ENCODE data around the gene TMEM106A.
"Not testable (repeated sequence)": the region's sequence is repeated elsewhere in the genome, so short reads cannot be mapped to it uniquely, and the experiment has no call there.

TMEM106A gene, protein sequence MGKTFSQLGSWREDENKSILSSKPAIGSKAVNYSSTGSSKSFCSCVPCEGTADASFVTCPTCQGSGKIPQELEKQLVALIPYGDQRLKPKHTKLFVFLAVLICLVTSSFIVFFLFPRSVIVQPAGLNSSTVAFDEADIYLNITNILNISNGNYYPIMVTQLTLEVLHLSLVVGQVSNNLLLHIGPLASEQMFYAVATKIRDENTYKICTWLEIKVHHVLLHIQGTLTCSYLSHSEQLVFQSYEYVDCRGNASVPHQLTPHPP

DNA sequence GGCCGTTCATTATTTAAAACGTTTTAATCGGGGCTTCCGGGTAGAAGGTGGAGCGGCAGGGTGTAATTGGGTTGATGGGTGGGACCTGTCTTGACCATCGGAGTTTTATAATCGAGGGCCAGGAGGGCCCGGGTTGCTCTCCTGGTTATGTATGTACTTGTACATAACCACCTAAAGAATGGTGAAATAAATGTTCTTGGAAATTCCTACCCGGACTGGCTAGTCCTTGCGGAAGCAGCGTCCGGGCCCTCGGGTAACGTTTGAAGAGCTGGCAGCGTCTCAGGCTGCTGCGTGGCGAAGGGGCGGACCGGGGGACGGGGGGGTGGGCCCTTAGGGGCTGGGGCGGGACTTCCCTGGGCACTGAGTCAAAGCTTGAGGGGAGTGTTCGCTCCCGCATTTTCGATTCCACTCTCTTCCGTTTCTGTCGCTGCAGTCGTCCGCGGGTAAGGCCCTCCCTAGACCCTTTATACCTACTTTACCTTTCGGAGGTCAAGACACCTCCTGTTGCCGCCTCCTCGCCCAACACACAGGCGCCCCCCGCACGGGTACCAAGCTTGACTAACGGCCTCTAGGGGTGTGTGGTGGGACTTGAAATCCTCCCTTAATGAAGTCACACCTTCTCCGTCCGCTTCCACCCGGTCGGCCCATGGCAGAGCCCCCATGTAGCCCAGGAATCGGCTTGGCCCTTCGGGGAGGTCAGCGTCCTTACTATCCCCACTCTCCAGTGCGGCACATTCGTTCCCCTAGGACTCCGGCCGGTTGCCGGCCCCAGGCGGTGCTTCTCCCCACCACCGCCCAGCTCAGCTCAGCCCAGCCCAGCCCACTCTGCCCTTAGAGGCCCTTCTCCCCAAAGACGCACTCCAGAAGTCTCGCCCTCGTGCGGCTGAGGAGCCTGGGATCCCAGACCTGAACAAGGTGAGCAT, at the start of gene TMEM106A:
TSS of gene TMEM106A (plus strand) at position 396 of the 923 bp plus-strand sequence. CDS start 1,167 bp downstream, outside the sequence.
- DNase-seq, result peak; percentile 73 to 78

DNA sequence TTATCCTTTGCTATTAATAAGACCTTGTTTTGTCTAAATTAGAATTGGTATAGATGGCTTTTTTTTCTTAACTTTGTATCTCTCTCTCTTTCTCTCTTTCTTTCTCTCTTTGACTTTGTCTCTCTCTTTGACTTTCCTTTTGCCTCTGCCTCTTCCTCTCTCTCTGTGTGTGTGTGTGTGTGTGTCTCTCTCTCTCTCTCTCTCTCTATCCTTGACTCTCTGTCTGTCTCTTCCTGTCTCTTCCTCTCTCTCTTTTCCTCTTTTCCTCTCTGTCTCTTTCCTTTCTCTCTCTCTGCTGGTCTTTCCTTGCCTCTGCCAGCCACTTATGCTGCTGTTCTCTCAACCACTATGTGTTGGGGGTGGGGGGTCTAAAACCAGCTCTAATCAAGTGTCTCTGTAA, 45.7 kb upstream of the TMEM106A start:
- not testable (repeated sequence) for DNase-seq

DNA sequence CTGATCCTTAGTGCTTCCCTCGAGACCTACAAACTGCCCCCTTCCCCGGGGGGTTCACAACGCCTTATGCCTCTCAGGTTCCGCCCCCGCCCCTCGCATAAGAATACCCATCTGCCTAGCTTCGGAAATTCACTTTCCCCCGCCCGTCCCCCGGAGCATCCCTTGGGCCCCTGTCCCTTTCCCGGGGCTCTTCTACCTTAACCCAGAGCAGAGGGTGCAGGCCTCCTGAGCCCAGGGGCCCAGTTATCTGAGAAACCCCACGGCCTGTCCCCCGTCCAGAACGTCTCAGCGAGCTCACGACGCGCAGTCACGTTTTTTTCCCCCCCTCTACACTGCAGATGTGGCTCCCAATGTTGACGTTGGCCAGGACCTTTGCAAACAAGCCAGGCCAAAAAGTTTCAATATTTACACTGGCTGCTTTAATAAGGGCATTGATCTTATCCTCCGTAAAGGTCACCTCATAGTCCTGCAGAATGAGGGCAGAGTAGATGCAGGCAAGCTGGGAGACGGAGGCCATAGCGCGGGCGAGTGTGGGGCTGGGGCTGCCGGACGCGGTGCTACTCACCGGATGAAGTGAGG, 42.0 kb upstream of the TMEM106A start:
- peak in 1 of 2 donors; percentile 6 for DNase-seq

DNA sequence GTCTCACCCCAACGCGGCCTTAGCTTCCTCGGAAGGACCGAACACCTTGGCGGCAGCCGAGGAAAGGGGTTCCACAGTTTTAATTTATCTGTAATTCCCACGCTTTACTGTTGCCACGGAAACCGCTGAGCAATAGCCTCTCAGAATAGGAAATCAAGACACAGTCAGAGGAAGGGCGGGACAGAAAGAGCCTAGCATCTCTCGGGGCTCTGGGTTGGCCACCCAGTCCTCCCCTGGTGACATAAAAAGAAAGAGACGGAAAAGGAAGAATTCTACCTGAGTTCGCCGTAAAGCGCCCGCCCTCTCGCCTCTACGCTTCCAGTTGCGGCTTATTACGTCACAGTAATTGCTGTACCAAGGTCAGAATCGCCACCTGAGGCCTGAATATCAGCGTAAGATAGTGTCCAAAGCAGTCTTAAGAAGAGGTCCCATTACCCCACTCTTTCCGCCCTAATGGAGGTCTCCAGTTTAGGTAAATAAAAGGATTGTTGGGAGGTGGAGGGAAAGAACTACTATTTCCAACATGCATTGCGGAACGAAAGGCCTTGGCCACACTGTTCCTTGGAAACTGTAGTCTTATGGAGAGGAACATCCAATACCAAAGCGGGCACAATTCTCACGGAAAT, 41.4 kb upstream of the TMEM106A start:
- peak; percentile 85 to 86 for DNase-seq

DNA sequence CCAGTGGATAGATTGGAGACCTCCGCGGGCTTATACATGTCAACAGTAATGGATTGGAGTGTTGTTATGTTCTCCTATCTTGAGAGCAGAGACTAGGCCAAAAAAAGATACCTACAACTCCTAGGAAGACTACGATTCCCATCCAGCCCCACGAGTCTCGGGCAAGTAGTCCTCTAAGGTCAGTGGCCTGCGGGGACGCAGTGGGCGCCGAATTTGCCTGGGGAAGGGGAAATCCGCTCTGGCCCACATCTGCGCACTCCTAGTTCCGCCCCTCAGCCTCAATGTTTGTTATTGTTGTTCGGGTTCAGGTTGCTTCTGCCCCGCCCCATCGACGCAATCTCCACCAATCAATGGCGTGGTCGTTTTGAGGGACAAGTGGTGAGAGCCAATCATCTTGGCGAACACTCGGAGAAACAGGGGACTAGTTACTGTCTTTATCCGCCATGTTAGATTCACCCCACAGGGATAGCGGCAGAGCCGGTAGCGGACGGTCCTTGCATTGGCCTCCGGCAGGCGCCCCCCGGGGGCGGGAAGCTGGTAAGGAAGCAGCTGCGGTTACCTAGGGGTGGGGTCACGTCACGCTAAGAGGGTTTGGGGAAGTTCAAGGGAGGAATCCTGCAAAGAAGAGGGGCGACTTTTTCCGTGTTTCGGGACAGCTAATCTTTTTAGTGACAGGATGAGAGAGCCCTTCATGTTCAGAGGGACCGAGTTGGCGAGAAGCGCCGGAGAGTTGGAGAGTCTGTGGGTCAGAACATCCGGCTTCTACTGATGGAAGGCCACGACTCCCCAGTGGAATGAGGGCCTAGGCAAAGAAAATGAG, 40.7 kb upstream of the TMEM106A start, which contains the start of gene NBR1:
TSS of gene NBR1 (plus strand) at position 449 of the 820 bp plus-strand sequence. CDS start 4,586 bp downstream, outside the sequence.
- peak; percentile 92 to 94 for DNase-seq

DNA sequence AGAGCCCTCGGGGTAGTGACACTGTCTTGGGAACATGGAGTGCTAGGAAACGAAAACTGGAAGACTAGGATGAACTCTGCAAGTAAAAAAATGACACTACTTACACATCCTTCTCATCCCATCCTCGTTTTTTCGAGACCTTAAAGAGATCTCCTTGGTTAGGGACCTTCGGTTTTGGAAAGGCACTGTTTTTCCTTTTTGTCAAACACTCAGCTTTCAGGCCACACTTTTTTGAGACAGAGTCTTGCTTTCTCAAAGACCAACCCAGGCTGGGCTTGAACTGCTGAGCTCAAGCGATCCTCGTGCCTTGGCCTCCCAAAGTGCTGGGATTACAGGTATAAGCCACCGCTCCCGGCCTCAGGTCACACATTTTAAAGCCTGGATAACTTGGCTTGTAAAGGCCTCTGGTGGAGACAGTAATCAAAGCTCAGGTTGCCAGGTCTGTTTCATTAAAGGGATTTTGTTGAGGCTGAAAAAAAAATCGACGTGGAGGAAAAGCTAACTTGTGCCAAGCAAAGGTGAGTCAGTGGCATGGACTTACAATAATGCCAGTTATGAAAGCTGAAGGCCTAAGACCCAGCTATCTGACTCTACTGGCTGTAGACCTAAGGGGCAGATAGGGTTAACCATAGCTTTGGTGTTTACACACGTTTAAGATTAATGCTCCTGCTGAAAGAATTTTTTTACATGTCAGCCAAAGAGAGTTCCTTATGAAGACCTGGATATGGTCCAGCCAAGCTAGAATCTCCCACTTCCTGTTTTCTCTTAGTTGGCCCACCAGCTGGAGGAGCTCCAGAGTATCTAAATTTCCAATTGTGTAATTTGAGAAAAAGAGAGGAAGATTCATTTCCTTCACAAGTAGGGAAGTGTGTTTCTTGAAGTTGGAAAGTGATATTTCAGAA, 39.8 kb upstream of the TMEM106A start:
- DNase-seq, result no peak

DNA sequence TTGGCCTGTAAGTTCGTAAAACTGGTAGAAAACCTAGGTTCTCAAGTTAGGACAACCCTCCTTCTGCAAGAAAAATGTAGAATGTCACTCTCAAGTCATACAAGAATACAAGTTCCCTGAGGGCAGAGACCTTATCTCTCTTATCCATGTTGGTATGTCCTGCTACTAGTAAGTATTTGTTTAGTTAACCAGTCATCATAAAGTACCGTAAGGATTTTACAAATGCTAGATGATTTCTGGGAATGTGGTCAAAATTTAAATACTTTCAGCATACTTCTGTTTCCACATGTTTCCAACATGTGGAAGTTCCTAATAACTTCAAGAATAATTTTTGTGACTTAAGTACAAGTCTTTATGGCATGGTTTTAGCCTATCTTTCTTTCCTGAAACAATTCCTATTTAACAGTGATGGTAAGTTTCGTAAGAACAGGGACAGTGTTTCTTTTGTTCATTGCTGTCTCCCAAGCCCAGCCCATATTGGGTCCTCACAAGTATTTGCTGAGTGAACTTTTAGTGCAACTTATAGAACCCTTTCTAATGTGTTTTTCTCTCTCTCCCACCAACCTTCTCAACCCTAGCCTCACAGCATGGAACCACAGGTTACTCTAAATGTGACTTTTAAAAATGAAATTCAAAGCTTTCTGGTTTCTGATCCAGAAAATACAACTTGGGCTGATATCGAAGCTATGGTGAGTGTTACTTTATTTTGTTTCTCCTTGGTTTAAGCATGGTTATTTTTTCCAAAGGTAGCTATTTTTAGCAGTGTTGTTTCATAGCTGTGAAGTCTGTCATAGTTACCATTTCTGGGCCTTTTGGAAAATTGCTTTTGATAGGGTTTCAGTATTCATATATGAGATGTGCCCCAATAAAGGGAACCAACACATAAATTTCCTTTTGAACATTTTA, 36.2 kb upstream of the TMEM106A start:
- no peak for DNase-seq

DNA sequence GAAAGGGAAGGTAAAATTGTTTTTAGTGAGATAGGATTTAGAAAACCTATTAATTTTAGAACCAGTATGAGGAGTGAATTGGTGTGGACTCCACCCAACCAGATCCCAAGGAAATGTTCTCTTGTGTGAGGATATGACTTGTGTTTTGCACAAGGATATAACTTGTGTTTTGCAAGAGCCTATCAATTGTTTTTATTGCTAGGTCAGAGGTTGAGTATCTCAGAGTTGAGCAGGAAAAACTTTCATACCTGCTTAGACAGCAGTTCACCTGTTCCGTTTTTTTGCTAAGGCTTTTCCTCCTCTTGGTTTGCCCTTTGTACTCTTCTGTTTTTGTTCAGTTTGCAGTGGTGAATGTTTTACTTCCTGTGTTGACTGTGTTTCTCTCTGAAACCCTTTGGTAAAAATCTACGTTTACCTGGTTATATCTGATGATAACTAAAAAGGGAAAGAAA, 35.5 kb upstream of the TMEM106A start:
- no peak for DNase-seq

DNA sequence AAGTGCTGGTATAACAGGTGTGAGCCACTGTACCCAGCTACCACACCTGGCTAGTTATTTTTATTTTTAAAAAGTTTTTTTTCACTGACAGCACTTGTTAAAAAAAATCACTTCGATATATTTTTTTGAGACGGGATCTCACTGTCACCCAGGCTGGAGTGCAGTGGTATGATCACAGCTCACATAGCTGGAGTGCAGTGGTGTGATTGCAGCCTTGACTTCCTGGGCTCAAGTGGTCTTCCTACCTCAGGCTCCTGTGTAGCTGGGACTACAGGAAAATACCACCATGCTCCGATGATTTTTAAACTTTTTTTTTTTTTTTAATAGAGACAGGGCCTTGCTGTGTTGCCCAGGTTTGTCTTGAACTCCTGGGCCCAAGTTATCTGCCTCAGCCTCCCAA, 27.8 kb upstream of the TMEM106A start:
- no peak for DNase-seq

DNA sequence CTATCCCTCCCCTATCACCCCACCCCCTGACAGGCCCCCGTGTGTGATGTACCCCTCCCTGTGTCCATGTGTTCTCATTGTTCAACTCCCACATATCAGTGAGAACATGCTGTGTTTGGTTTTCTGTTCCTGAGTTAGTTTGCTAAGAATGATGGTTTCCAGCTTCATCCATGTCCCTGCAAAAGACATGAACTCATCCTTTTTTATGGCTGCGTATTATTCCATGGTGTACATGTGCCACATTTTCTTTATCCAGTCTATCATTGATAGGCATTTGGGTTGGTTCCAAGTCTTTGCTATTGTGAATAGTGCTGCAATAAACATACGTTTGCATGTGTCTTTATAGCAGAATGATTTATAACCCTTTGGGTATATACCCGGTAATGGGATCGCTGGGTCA, 25.0 kb upstream of the TMEM106A start:
- not testable (repeated sequence) for DNase-seq

DNA sequence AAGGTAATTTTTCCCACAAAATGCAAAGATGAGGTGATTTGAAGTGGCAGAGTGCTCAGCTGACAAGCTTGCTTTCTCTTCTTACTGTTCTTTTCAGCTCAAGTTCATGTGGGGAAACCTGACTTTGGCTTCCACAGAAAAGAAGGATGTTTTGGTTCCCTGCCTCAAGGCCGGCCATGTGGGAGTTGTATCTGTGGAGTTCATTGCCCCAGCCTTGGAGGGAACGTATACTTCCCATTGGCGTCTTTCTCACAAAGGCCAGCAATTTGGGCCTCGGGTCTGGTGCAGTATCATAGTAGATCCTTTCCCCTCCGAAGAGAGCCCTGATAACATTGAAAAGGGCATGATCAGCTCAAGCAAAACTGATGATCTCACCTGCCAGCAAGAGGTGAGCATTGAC, 18.4 kb upstream of the TMEM106A start:
- no peak for DNase-seq

DNA sequence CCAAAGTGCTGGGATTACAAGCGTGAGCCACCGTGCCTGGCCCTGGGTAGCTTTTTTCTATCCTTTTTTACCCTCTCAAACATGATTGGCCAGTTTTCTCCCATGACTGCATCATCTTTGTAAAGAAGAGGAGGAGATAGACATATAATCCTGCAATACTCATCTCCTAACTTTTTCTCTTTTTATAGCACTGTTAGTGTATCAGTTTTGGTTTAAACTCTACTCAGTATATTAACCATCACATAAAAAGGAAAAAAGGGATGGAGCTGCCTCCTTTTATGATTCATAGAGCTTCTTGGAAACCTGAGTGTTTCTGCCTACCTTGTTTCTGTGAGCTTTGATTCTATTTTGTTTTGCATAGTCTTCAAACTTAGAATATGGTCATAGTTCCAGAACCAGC, 12.0 kb upstream of the TMEM106A start:
- DNase-seq, result no peak

DNA sequence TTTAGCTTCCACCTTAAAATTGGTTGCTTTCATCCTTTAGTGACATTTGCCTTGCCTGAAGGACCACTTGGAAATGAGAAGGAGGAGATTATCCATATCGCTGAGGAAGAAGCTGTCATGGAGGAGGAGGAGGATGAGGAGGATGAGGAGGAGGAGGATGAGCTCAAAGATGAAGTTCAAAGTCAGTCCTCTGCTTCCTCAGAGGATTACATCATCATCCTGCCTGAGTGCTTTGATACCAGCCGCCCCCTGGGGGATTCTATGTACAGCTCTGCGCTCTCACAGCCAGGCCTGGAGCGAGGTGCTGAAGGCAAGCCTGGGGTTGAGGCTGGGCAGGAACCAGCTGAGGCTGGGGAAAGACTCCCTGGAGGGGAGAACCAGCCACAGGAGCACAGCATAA, 11.5 kb upstream of the TMEM106A start:
- no peak for DNase-seq

DNA sequence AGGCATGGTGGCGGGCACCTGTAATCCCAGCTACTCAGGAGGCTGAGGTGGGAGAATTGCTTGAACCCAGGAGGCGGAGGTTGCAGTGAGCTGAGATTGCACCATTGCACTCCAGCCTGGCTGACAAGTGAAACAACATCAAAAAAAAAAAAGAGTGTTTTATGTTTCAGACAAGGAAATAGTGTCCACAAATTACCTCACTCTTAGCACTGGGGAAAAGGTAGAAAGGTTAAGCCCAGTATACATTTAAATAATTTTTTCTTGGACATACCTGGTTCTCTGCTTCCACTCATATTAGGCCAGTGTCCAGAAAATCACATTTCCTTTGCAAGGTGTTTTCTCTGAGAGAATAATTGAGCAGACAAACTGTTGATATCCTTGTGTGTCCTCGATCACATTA, 8.7 kb upstream of the TMEM106A start:
- not testable (repeated sequence) for DNase-seq

DNA sequence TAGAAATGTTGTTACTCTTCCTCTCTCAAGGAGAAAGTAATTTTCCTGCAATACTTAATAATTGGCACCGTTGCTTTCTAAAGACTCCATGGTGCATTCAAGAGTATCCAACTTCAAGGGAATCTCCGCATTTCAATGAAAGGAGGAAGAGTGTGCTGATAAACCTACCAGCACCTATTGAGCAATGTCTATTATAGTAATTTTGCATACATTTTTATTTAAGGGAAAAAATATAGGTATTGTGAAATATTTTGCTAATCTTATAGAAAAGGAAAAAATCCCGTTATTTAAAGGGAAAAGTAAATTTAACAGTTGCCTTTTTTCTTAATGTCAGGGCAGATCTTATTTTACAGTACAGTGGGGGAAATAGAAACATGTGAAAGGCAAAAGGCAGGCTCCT, 1.1 kb upstream of the TMEM106A start:
- DNase-seq, result no peak

DNA sequence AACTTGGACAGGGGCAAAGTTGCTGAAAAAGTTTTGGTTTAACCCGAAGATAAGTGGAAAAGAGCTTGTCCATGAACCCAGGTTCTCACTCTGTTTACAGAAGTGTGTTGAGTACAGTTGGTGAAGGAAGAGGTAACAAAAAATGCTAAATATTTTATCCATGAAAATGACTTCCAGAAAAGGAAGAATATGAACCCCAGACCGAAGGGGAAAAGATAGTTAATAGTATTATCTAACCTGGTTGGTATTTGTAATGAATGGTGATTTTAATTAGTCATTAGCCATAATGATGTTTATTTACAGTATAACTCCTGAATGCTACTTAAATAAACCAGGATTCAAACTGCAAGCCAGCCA, 574 bp upstream of the TMEM106A start:
- DNase-seq, result no peak

DNA sequence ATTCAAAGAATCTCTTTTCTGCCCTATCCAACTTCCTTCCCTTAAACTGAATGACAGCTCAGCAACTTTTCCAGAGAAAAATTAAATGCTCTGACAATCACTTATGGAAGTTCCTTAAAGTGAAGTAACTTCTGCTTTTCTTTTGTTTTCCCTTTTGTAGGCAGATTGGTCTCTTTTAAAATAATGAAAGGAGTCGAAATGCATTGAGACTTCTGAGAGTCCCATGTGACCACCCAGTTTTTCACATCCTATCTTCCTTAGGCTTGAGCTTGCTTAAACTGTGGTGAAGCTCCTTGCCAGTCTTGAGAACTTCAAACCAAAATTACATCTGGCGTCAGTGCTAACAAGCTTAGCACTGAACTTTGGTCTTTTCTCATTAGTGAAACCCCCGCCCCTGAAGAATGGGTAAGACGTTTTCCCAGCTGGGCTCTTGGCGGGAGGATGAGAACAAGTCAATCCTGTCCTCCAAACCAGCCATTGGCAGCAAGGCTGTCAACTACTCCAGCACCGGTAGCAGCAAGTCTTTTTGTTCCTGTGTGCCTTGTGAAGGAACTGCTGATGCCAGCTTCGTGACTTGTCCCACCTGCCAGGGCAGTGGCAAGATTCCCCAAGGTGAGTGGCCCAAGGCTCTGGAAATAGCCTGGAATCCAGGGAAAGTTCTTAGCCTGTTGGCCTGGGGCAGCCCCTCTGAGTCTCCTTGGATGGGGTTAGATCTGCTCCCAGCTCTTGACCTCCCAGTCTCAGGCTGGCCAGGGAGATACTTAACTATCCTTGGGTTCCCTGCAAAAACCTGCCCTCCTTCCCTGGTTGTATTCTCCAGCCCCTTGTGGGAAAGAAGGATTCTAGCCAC, 1.2 kb downstream of the TMEM106A start:
- no peak for DNase-seq

DNA sequence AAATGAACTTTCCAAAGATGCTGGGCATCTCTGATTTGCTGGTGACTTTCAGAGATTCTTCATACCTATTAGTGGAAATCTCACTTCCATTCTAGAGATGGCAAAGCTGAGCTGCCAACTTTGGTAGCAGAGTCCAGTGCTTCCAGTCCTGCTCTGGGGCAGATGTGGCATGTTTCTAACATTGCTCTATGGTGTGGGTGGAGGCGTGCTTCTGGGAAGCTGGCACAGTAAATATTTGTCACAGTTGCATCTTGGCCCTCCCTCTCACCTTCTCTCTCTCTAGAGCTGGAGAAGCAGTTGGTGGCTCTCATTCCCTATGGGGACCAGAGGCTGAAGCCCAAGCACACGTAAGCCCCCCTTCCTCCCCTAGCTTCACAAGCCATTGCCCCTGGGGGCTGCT, 1.9 kb downstream of the TMEM106A start:
- DNase-seq, result no peak

DNA sequence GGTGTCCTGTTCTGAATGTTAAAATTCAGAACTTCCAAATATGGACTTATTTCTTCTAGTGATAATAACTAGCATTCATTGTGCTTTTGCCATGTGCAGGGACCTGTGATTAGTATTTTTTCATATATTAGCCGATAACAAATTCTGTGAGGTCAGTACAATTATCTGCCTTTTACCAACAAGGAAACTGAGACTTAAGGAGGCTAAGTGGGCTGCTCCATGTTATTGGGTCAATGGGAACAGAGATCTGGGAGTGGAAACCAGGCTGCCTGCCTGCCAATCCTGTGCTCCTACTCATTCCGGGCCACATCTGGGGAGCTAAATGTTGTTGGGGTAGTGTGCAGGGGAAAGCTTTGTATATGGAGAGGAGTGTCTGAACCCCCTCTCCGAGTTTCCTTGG, 3.7 kb downstream of the TMEM106A start:
- DNase-seq, result no peak
